GM18505 (cell line): ENCODE measurements around the gene ZBED6.
"Not testable (repeated sequence)": the region's sequence is repeated elsewhere in the genome, so short reads cannot be mapped to it uniquely, and the experiment has no call there.

Experiments used
- ATAC-seq: cut with Tn5 transposase; IDR thresholded peaks from one replicate; pipeline ENCODE4 v1.9.1; 2021; ENCODE audit not compliant: unreplicated experiment
- POLR2A ChIP-seq: IDR thresholded peaks from 4 replicates; pipeline ENCODE4 v1.6.1; 2011; ENCODE audit warnings: borderline replicate concordance; ENCODE audit not compliant: insufficient read depth, insufficient read length; ENCODE audit errors: extremely low read depth

Gene ZBED6

DNA sequence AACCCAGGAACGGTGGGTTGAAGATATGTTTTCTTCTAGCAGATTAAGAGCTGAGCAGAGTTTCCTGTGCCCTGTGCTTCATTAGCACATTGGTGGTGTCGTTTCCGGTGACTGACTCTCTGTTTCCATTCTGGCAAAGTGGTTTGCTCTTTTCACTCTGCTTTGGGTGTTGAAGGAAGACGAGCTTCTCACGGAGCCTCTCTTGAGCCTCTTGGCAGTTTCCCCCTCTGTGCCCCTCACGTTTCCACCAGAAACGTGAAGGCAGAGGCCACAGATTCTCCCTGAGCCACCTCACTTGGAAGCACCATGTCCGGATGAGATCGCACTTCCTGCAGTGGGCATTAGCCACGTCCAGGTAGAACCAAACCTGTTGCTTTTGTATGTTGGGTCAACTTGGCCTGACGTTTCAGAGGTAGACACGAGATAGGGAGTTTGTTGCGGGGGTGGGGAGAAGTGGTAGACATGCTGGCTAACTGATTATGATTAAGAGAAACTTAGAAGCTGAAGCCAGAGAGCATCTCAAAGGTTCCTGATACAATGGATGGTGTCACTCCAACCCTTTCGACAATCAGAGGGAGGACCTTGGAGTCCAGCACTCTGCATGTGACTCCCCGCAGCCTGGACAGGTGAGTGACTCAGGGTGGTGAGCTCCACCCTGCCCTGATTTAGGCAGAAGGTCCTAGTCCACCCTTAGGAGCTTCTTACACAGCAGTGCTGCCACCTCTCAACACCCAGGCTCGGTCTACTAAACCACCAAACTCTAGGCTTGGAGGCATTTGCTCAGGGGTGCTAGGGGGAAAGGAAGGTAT is 30.2 kb upstream of the ZBED6 start, which contains the start of gene LAX1:
LAX1 (plus strand) TSS at position 155 of the 809 bp plus-strand sequence; CDS start at position 538, 383 bp downstream.
- TF ChIP-seq POLR2A = peak; percentile 95
- no peak for ATAC-seq

DNA sequence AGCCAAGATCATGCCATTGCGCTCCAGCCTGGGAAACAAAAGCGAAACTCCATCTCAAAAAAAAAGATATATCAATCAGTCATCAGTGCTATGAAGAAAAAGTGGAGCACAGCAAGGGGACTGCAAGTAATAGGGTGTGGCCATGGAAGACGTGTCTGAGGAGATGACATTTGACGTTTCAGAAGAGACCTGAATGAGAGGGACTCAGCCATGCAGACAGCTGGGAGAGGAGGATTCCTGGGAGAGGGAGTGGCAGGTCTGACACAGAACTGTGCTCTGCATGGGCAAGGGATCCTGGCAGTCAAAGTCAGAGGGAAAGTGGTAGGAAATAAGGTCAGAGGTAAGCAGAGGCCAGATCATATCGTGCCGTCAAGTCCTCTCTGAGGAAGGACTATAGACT is 27.2 kb upstream of the ZBED6 start:
- TF ChIP-seq POLR2A = no peak
- ATAC-seq = no peak

DNA sequence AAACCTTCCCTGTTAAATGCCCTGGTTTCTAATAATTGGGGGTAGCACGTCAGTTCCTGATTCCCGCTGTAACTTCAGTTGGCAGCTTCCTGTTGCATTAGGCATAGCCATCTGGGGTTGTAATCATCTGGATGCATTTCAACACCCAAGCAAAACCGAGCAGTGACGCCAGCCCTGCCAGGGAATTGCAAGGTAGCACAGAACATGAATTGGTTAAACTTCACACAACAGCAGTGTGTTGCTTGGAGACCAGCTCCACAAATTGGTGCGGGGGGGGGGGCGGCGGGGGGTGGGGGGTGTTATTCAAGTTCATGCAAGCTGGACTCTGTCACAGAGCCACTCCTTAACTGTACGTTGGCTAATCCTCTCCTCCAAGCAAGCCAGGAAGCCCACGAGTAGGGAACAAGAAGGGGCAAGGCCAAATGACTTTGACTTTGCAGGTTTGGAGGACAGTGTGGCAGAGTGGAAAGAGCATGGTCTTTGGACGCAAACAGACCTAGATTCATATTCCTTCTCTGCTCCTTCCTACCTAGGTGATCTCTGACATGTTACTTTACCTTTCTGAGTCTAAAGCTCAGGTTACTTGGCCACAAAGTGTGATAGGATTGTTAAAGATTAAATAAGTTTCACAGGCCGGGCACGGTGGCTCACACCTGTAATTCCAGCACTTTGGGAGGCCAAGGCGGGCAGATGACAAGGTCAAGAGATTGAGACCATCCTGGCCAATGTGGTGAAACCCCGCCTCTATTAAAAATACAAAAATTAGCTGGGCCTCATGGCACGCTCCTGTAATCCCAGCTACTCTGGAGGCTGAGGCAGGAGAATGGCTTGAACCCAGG is 25.7 kb upstream of the ZBED6 start:
- no peak for ATAC-seq
- no peak for TF ChIP-seq POLR2A

DNA sequence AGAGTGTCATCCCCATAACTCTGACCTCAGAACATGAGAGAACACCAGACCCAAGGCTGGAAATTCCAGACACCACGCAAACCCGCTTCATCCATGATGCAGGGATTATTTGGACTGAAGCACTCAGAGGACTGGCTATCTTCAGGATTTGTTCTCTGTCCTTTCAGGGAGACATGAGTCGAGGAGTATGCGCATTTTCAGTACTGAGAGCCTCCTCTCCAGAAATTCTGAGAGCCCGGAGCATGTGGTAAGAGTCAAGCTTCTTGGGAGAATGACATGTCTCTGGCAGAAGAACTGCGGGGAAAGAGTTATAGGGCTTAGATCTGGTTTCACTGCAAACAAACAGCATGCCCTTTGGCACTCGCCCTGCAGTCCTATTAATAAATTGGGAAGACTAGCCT is 23.5 kb upstream of the ZBED6 start:
- no peak for ATAC-seq
- no peak for TF ChIP-seq POLR2A

- ATAC-seq = no peak
- TF ChIP-seq POLR2A = no peak
These were observed 22.6 kb upstream of the ZBED6 start for GRCh38 chr1:203772836-203773235.

- no peak for TF ChIP-seq POLR2A
- ATAC-seq = no peak
These were observed 18.8 kb upstream of the ZBED6 start for GRCh38 chr1:203776636-203777035.

- ATAC-seq = no peak
These were observed 17.8 kb upstream of the ZBED6 start for GRCh38 chr1:203777596-203777995.

DNA sequence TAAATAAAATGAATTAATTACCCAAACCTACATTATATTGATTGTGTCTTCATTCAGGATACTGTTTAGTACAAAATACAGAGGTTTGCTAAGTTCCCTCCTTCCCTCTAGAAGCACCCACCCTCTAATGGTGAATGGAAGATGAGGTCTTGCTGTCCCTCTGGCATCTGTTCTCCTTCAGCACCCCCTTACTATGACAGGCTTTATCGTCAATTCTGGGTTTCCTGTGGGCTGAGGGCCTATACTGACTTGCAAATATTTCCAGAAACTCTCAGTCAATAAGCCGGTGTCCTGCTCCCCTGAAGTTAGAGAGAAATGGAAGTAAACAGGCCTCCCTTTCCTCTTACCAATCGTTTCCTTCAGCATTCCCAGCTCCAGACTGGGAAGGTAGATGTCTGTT is 17.3 kb upstream of the ZBED6 start:
- no peak for ATAC-seq
- TF ChIP-seq POLR2A = no peak

More at GRCh38 chr1:203777596-203777995, 17.8 kb upstream of the ZBED6 start:
- TF ChIP-seq POLR2A = no peak

- no peak for TF ChIP-seq POLR2A
- ATAC-seq = no peak
These were observed 16.6 kb upstream of the ZBED6 start for GRCh38 chr1:203778789-203779188.

DNA sequence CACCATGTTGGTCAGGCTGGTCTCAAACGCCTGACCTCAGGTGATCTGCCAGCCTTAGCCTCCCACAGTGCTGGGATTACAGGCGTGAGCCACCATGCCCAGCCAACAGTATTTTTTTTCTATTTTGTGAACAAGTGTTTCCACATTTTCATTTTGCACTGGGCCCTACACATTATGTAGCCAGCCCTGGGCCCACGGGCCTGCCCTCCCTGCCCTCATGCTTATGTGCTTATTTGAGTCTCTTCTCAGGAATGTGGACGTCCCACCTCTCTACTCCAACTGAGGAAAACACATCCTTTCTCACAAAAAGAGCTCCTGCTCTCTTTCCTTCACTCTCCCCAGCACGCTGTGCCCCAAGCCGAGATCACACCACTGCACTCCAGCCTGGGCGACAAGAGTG is 13.5 kb upstream of the ZBED6 start:
- TF ChIP-seq POLR2A = no peak

DNA sequence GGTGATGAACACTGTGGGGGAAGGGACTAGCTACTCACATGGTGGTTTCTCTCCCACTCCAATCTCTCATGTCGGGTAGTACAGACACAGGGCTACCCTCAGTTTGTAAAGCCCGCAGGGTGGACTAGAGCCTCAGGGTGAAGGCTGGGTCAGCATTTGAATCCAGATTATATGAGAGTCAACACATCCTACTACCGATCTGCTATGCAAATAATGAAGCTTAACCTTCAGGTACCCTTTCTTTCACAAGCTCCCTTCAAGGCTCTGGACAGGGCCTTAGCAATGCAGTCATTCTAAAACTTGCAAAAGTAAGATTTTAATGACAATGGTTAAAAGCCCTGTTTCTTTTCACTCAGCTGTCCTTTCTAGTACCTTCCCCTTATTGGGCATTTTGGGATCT is 5.5 kb upstream of the ZBED6 start:
- ATAC-seq = no peak
- TF ChIP-seq POLR2A = no peak

More for the DNA sequence above, 13.5 kb upstream of the ZBED6 start:
- no peak for ATAC-seq

GRCh38 chr1:203791498-203791897 is 3.9 kb upstream of the ZBED6 start:
- no peak for TF ChIP-seq POLR2A
- ATAC-seq = no peak

DNA sequence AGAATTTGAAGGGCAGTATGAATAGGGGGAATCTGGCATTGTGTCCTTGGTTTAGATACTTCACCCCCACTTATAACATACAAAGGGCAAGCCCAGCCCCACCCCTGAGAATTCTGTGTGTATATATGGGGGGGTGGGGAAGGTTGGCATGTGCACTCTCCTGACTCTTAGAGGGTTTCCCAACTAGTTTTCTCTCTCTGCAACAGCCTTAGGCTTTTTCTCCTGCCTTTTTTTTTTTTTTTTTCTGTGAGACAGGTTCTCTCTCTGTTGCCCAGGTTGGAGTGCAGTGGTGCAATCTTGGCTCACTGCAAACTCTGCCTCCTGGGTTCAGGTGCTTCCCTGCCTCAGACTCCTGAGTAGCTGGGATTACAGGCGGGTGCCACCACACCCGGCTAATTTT is 2.9 kb upstream of the ZBED6 start:
- no peak for ATAC-seq
- no peak for TF ChIP-seq POLR2A

- not testable (repeated sequence) for ATAC-seq
These were observed 1.9 kb upstream of the ZBED6 start for GRCh38 chr1:203793561-203793960.
